Prostate gland (tissue), 2 donors: Measurements from ENCODE around the gene FGFBP1.

Experiments
- POLR2A ChIP-seq: fragments of 450-650 bp; IDR thresholded peaks from one replicate; pipeline ENCODE4 v1.6.1; 2016; ENCODE audit warnings: antibody characterized with exemption, mild to moderate bottlenecking
- POLR2AphosphoS5 ChIP-seq: sonication (generic); formaldehyde crosslinking; IDR thresholded peaks from one replicate; pipeline ENCODE4 v1.6.1; 2017; ENCODE audit warnings: antibody characterized with exemption
- TF ChIP-seq, protein P1 (sequence below), 4 experiments: fragments of 200-600 bp in 2 of 4; fragments of 450-650 bp in 2 of 4; sonication (generic) in 2 of 4; IDR thresholded peaks; 1 replicate in 3 of 4; 2 replicates in 1 of 4; pipeline ENCODE4 v1.5.1; 2016 to 2019; ENCODE audit warnings: antibody characterized with exemption in 4 of 4, mild to moderate bottlenecking in 2 of 4, moderate library complexity in 2 of 4

DNA sequence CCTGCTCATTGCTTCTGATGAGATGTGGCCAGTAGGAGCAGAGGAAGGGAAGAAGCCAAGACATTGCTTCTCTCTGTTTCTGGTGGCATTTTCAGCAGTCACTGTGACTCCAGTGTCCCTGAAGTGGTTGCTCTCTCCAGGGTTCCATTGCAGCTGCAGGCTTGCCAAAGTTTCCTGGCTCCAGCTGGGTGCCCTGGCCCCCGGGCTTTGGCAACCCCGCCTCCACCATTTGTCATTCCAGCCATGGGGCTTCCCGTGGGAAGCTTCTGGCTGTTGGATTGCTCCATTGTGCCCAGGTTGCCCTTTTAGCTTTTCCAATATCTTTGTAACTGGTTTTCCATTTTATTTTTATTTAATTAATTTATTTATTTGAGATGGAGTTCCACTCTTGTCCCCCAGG is 12.7 kb downstream of the FGFBP1 start:
- TF ChIP-seq POLR2AphosphoS5: no peak
- TF ChIP-seq, protein P1, sequence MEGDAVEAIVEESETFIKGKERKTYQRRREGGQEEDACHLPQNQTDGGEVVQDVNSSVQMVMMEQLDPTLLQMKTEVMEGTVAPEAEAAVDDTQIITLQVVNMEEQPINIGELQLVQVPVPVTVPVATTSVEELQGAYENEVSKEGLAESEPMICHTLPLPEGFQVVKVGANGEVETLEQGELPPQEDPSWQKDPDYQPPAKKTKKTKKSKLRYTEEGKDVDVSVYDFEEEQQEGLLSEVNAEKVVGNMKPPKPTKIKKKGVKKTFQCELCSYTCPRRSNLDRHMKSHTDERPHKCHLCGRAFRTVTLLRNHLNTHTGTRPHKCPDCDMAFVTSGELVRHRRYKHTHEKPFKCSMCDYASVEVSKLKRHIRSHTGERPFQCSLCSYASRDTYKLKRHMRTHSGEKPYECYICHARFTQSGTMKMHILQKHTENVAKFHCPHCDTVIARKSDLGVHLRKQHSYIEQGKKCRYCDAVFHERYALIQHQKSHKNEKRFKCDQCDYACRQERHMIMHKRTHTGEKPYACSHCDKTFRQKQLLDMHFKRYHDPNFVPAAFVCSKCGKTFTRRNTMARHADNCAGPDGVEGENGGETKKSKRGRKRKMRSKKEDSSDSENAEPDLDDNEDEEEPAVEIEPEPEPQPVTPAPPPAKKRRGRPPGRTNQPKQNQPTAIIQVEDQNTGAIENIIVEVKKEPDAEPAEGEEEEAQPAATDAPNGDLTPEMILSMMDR (IDR thresholded peaks at IDR 0.05): no peak
- no peak for TF ChIP-seq POLR2A
